A549 (cell line): ENCODE results near the gene SLC48A1. TPM values are rescaled to one million over a fixed set of nuclear protein-coding genes. Genes with fewer than 3 reads are reported as not detected.

Experiments used
- ATAC-seq, 2 experiments: fragments of 200-7000 bp in 1 of 2; fragments of >200 bp in 1 of 2; cut with Nextera tagmentation in 1 of 2; cut with Tn5 transposase in 1 of 2; 3 replicates each; pipeline versions ENCODE4 v1.8.0 to v1.9.1; 2018 to 2020; ENCODE audit warnings: mild to moderate bottlenecking in 1 of 2, moderate library complexity in 1 of 2
- CTCF ChIA-PET: fragments of 300-600 bp; sonication (Branson Sonifier 250); formaldehyde crosslinking; extraction: SDS; loops from one replicate; lab custom pipeline; 2021; ENCODE audit warnings: antibody characterized with exemption, inconsistent platforms; lab: Yijun Ruan, JAX
- POLR2A ChIA-PET: fragments of 350-600 bp; formaldehyde crosslinking; extraction: SDS; loops from one replicate; lab custom pipeline; 2021; ENCODE audit warnings: antibody characterized with exemption, inconsistent platforms; lab: Yijun Ruan, JAX
- DNase-seq, 2 experiments: peaks; one replicate each; pipeline versions ENCODE4 v3.0.0 to v3.0.0-alpha.2; 2011 to 2016; ENCODE audit warnings: low read depth in 1 of 2, low spot score in 1 of 2
- FAIRE-seq: peaks from 2 replicates; lab custom pipeline; 2011; peaks lifted over from hg19 to GRCh38; lab: Jason Lieb, UNC
- H3K27ac ChIP-seq, 2 experiments: fragments of >200 bp; sonication (Bioruptor Twin); formaldehyde crosslinking; 3 replicates each; pipeline ENCODE4 v1.5.1; 2016 to 2017
- H3K4me1 ChIP-seq: fragments of >200 bp; sonication (Bioruptor Twin); formaldehyde crosslinking; 3 replicates; pipeline ENCODE4 v1.6.1; 2016
- H3K4me2 ChIP-seq: fragments of >200 bp; sonication (Bioruptor Twin); formaldehyde crosslinking; 3 replicates; pipeline ENCODE4 v1.6.1; 2016
- H3K4me3 ChIP-seq: fragments of >200 bp; sonication (Bioruptor Twin); formaldehyde crosslinking; 3 replicates; pipeline ENCODE4 v1.5.1; 2016
- H3K9me3 ChIP-seq: fragments of >200 bp; sonication (Bioruptor Twin); formaldehyde crosslinking; 3 replicates; pipeline ENCODE4 v1.6.1; 2016
- HOXA7 ChIP-seq: fragments of 250-450 bp; sonication (Bioruptor Pico); IDR thresholded peaks from 2 replicates; pipeline ENCODE4 v1.5.0; 2020; ENCODE audit warnings: mild to moderate bottlenecking, moderate library complexity
- JUN ChIP-seq, 2 experiments: fragments of >200 bp; sonication (Bioruptor Twin); formaldehyde crosslinking; IDR thresholded peaks; 2 replicates in 1 of 2; 3 replicates in 1 of 2; pipeline ENCODE4 v1.6.1; 2016 to 2017
- MAFK ChIP-seq: fragments of 450-650 bp; IDR thresholded peaks from 2 replicates; pipeline ENCODE4 v1.6.1; 2014; ENCODE audit not compliant: partially characterized antibody
- MAX ChIP-seq: IDR thresholded peaks from 2 replicates; pipeline ENCODE4 v1.6.1; 2012
- MYC ChIP-seq: IDR thresholded peaks from 2 replicates; pipeline ENCODE4 v1.6.1; 2012; ENCODE audit warnings: mild to moderate bottlenecking, inconsistent platforms, low read length, improper control_type of control experiment, borderline replicate concordance
- NPAS2 ChIP-seq: fragments of 250-450 bp; sonication (Bioruptor Pico); IDR thresholded peaks from 2 replicates; pipeline ENCODE4 v1.8.0; 2022; ENCODE audit warnings: mild to moderate bottlenecking, moderate library complexity, borderline replicate concordance
- NR3C1 ChIP-seq: fragments of >200 bp; sonication (Bioruptor Twin); formaldehyde crosslinking; IDR thresholded peaks from 3 replicates; pipeline ENCODE4 v1.6.1; 2017
- PHF8 ChIP-seq: fragments of 200-600 bp; sonication (generic); IDR thresholded peaks from 2 replicates; pipeline ENCODE4 v1.6.1; 2016; ENCODE audit warnings: low read depth, mild to moderate bottlenecking, antibody characterized with exemption, moderate library complexity, borderline replicate concordance
- POLR2A ChIP-seq: IDR thresholded peaks from 2 replicates; pipeline ENCODE4 v1.6.1; 2012; ENCODE audit warnings: mild to moderate bottlenecking, low read length
- POLR2AphosphoS2 ChIP-seq: conservative IDR thresholded peaks from 2 replicates; pipeline ENCODE4 v1.6.1; 2012; ENCODE audit warnings: low read length, improper control_type of control experiment, inconsistent platforms
- RCOR1 ChIP-seq: fragments of 150-350 bp; IDR thresholded peaks from 2 replicates; pipeline ENCODE4 v1.6.1; 2014; ENCODE audit warnings: antibody characterized with exemption, low read length, low read depth
- TFCP2L1 ChIP-seq: fragments of 250-450 bp; sonication (Bioruptor Pico); IDR thresholded peaks from 2 replicates; pipeline ENCODE4 v1.5.0; 2021; ENCODE audit warnings: mild to moderate bottlenecking
- USF2 ChIP-seq: fragments of 450-650 bp; IDR thresholded peaks from 2 replicates; pipeline ENCODE4 v1.6.1; 2014; ENCODE audit warnings: antibody characterized with exemption
- ZC3H11A ChIP-seq: fragments of 450-650 bp; IDR thresholded peaks from 2 replicates; pipeline ENCODE4 v1.6.1; 2014; ENCODE audit warnings: antibody characterized with exemption, mild to moderate bottlenecking
- WGBS: methylation state at CpG from one replicate; pipeline ENCODE4 v1.1.6; 2017; ENCODE audit errors: missing lambda C conversion rate; 5-methylcytosine and 5-hydroxymethylcytosine counted together
- polyA plus RNA-seq, 4 experiments: library from polyadenylated mRNA; depleted of rRNA in 3 of 4; stranded (reverse); fragments of >200 nt; fragmentation: RNase III in 1 of 4; extraction: RNeasy Plus Mini Kit Qiagen cat#74134 plus additional on column Dnase treatment in 1 of 4; gene quantifications; 2 replicates in 3 of 4; 3 replicates in 1 of 4; pipeline ENCODE4 v1.2.3, GENCODE V29; 2011 to 2017
- TF ChIP-seq, protein P1 (sequence below): fragments of 250-450 bp; sonication (Bioruptor Pico); IDR thresholded peaks from 2 replicates; pipeline ENCODE4 v1.5.0; 2020; ENCODE audit warnings: low read depth, mild to moderate bottlenecking, moderate library complexity
- TF ChIP-seq, protein P2 (sequence below): IDR thresholded peaks from 2 replicates; pipeline ENCODE4 v1.6.1; 2012
- TF ChIP-seq, protein P3 (sequence below): IDR thresholded peaks from 2 replicates; pipeline ENCODE4 v1.6.1; 2012; ENCODE audit warnings: low read depth, borderline replicate concordance
- TF ChIP-seq, protein P4 (sequence below): fragments of >200 bp; sonication (Bioruptor Twin); formaldehyde crosslinking; IDR thresholded peaks from 3 replicates; pipeline ENCODE4 v1.6.1; 2016
- TF ChIP-seq, protein P5 (sequence below): fragments of 250-450 bp; sonication (Bioruptor Pico); IDR thresholded peaks from 2 replicates; pipeline ENCODE4 v1.5.0; 2021; ENCODE audit warnings: mild to moderate bottlenecking, moderate library complexity, borderline replicate concordance

The SLC48A1 gene
- polyA plus RNA-seq, 2 of the 4 experiments (the other 2 are of a cell fraction) = 25.1 to 32.6 TPM

- Histone ChIP-seq H3K4me3 (no peak overlapping the region), H3K4me2 (no peak overlapping the region), H3K27ac (no peak overlapping the region), H3K9me3 (no peaks in the 10 kb centered on the region)
- no peak for FAIRE-seq
- WGBS = 73% methylated on average over 9 of the region's 14 CpGs
- no peak for DNase-seq
- peak in 1 of 2 experiments; percentile 12; a peak in 3 of 6 replicates for ATAC-seq
- no peak for TF ChIP-seq MAFK
- no peak for TF ChIP-seq POLR2A
- TF ChIP-seq NR3C1 = no peak
- no peak for TF ChIP-seq RCOR1
- TF ChIP-seq JUN (IDR thresholded peaks at IDR 0.05) = no peak
- TF ChIP-seq, protein P1, sequence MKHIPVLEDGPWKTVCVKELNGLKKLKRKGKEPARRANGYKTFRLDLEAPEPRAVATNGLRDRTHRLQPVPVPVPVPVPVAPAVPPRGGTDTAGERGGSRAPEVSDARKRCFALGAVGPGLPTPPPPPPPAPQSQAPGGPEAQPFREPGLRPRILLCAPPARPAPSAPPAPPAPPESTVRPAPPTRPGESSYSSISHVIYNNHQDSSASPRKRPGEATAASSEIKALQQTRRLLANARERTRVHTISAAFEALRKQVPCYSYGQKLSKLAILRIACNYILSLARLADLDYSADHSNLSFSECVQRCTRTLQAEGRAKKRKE (CRISPR knock-in tag) = no peak
- TF ChIP-seq, protein P2, sequence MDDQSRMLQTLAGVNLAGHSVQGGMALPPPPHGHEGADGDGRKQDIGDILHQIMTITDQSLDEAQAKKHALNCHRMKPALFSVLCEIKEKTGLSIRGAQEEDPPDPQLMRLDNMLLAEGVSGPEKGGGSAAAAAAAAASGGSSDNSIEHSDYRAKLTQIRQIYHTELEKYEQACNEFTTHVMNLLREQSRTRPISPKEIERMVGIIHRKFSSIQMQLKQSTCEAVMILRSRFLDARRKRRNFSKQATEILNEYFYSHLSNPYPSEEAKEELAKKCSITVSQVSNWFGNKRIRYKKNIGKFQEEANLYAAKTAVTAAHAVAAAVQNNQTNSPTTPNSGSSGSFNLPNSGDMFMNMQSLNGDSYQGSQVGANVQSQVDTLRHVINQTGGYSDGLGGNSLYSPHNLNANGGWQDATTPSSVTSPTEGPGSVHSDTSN = no peak
- TF ChIP-seq, protein P3, sequence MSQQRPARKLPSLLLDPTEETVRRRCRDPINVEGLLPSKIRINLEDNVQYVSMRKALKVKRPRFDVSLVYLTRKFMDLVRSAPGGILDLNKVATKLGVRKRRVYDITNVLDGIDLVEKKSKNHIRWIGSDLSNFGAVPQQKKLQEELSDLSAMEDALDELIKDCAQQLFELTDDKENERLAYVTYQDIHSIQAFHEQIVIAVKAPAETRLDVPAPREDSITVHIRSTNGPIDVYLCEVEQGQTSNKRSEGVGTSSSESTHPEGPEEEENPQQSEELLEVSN = no peak
- TF ChIP-seq, protein P4, sequence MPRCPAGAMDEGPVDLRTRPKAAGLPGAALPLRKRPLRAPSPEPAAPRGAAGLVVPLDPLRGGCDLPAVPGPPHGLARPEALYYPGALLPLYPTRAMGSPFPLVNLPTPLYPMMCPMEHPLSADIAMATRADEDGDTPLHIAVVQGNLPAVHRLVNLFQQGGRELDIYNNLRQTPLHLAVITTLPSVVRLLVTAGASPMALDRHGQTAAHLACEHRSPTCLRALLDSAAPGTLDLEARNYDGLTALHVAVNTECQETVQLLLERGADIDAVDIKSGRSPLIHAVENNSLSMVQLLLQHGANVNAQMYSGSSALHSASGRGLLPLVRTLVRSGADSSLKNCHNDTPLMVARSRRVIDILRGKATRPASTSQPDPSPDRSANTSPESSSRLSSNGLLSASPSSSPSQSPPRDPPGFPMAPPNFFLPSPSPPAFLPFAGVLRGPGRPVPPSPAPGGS = no peak
- no peak for TF ChIP-seq HOXA7 (CRISPR knock-in tag)
- TF ChIP-seq POLR2AphosphoS2 = no peak
- no peak for TF ChIP-seq NPAS2
- TF ChIP-seq, protein P5, sequence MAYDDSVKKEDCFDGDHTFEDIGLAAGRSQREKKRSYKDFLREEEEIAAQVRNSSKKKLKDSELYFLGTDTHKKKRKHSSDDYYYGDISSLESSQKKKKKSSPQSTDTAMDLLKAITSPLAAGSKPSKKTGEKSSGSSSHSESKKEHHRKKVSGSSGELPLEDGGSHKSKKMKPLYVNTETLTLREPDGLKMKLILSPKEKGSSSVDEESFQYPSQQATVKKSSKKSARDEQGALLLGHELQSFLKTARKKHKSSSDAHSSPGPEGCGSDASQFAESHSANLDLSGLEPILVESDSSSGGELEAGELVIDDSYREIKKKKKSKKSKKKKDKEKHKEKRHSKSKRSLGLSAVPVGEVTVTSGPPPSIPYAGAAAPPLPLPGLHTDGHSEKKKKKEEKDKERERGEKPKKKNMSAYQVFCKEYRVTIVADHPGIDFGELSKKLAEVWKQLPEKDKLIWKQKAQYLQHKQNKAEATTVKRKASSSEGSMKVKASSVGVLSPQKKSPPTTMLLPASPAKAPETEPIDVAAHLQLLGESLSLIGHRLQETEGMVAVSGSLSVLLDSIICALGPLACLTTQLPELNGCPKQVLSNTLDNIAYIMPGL (CRISPR knock-in tag) = no peak
- TF ChIP-seq USF2 = no peak
- TF ChIP-seq, all 56 proteins: peak for 0
- CTCF ChIA-PET = interaction anchor here (0.7 to 43.9 kb wide), 9 partner anchors 11 to 95 kb away, joined by 3 to 1399 read pairs (median 4); partner anchors contain the start of genes ENDOU, RAPGEF3 and SLC48A1
- POLR2A ChIA-PET = no interaction called here
- peaks cover 13% of the 10 kb centered on the region for H3K4me1 ChIP-seq
Measured at GRCh38 chr12:47747596-47748506, 25.2 kb upstream of the SLC48A1 start.

GRCh38 chr12:47748507-47748828 is 24.6 kb upstream of the SLC48A1 start:
- H3K4me1 ChIP-seq = peaks cover 19% of the 10 kb centered on the region
- no peak overlapping the region for H3K4me2 ChIP-seq
- TF ChIP-seq MAX (no peak), RCOR1 (no peak), NR3C1 (no peak), ZC3H11A (no peak), PHF8 (no peak), TFCP2L1 (no peak), MYC (no peak)
- TF ChIP-seq, protein P3 = no peak
- DNase-seq (no peak), FAIRE-seq (no peak), ATAC-seq (no peak)
- H3K27ac ChIP-seq = no peak overlapping the region
- CTCF ChIA-PET = interaction anchor here (0.7 to 43.9 kb wide), 5 partner anchors 11 to 94 kb away, joined by 4 to 1399 read pairs (median 13); partner anchors contain the start of genes RAPGEF3 and SLC48A1
- WGBS = 47% methylated on average over 1 of the region's 1 CpG
- no peak overlapping the region for H3K4me3 ChIP-seq
- POLR2A ChIA-PET = no interaction called here
- H3K9me3 ChIP-seq = no peaks in the 10 kb centered on the region
